HL-60 (cell line): ENCODE results near the gene SLC35E4.

ENCODE experiments used
- POLR2AphosphoS5 ChIP-seq: IDR thresholded peaks from 2 replicates; pipeline ENCODE4 v1.6.1; 2012; ENCODE audit warnings: low read depth
- TF ChIP-seq, protein P1 (sequence below): IDR thresholded peaks from 2 replicates; pipeline ENCODE4 v1.6.1; 2012; ENCODE audit warnings: low read depth; ENCODE audit not compliant: insufficient replicate concordance

DNA sequence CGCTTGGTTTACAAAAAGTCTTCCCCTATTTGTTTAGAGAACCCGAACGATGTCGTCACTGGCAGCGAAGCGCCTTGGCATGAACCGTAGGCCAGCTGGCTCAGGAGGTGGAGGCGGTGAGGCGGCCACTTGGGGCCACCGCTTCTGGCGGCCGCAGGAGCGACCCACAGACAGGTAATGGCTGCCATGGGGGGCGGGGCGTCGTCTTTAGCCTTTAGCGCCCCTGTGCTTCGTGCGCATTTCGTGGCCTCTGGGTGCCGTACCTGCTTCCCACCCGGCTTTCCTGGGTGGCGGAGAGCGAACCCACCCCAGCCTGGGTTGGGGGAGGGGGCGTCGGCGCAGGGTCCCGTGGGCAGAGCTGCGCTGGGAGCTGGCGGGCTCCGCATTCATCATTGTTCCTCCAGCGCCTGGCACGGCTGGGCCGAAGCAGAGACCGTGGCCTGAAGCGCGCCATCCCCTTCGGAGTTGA, 58.6 kb downstream of the SLC35E4 start:
- TF ChIP-seq, protein P1, sequence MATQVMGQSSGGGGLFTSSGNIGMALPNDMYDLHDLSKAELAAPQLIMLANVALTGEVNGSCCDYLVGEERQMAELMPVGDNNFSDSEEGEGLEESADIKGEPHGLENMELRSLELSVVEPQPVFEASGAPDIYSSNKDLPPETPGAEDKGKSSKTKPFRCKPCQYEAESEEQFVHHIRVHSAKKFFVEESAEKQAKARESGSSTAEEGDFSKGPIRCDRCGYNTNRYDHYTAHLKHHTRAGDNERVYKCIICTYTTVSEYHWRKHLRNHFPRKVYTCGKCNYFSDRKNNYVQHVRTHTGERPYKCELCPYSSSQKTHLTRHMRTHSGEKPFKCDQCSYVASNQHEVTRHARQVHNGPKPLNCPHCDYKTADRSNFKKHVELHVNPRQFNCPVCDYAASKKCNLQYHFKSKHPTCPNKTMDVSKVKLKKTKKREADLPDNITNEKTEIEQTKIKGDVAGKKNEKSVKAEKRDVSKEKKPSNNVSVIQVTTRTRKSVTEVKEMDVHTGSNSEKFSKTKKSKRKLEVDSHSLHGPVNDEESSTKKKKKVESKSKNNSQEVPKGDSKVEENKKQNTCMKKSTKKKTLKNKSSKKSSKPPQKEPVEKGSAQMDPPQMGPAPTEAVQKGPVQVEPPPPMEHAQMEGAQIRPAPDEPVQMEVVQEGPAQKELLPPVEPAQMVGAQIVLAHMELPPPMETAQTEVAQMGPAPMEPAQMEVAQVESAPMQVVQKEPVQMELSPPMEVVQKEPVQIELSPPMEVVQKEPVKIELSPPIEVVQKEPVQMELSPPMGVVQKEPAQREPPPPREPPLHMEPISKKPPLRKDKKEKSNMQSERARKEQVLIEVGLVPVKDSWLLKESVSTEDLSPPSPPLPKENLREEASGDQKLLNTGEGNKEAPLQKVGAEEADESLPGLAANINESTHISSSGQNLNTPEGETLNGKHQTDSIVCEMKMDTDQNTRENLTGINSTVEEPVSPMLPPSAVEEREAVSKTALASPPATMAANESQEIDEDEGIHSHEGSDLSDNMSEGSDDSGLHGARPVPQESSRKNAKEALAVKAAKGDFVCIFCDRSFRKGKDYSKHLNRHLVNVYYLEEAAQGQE: no peak
- TF ChIP-seq POLR2AphosphoS5: no peak
